Keratinocyte (primary cell): ENCODE results near the gene MAPK8.

Experiments
- EZH2 ChIP-seq: IDR thresholded peaks from one replicate; pipeline ENCODE4 v1.6.1; 2012; ENCODE audit warnings: inconsistent platforms, mild to moderate bottlenecking, low read length, moderate library complexity
- TF ChIP-seq, protein P1 (sequence below), 3 experiments: IDR thresholded peaks in 1 of 3; conservative IDR thresholded peaks in 1 of 3; optimal IDR thresholded peaks in 1 of 3; 2 replicates in 2 of 3; 3 replicates in 1 of 3; pipeline versions ENCODE3 to v1.5.1; 2011; ENCODE audit warnings: low read length in 3 of 3, mild to moderate bottlenecking in 3 of 3, moderate library complexity in 2 of 3, control low read depth in 1 of 3, inconsistent platforms in 1 of 3; ENCODE audit not compliant: insufficient read depth in 2 of 3; ENCODE audit errors: extremely low read depth in 1 of 3

DNA sequence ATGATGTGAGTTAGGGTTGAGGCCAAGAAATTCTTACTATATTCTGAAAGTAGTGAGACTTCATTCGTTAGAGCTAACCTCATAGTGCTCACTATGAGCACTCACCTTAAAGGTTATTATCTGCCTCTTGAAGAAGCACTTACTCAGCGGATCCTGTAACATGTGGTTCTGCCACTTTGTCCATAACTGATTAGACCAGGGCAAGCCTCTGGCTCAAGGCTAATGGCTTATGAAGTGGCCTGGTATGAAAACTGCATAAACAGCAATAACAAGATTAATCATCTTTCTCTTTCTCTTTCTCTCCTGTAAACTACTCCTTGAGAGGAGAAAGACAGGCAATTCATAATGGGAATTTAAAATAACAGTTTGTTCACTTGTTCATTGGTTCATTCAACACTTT lies 82.8 kb downstream of the MAPK8 start:
- TF ChIP-seq, protein P1, sequence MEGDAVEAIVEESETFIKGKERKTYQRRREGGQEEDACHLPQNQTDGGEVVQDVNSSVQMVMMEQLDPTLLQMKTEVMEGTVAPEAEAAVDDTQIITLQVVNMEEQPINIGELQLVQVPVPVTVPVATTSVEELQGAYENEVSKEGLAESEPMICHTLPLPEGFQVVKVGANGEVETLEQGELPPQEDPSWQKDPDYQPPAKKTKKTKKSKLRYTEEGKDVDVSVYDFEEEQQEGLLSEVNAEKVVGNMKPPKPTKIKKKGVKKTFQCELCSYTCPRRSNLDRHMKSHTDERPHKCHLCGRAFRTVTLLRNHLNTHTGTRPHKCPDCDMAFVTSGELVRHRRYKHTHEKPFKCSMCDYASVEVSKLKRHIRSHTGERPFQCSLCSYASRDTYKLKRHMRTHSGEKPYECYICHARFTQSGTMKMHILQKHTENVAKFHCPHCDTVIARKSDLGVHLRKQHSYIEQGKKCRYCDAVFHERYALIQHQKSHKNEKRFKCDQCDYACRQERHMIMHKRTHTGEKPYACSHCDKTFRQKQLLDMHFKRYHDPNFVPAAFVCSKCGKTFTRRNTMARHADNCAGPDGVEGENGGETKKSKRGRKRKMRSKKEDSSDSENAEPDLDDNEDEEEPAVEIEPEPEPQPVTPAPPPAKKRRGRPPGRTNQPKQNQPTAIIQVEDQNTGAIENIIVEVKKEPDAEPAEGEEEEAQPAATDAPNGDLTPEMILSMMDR (optimal IDR thresholded peaks at IDR 0.05 in 1 of 3, IDR thresholded peaks at IDR 0.05 in 1 of 3, conservative IDR thresholded peaks at IDR 0.05 in 1 of 3; ENCODE audit: extremely low read depth in 1 of 3, insufficient read depth in 2 of 3, low read length in 3 of 3), result no peak
- no peak for TF ChIP-seq EZH2
